HepG2 (cell line): ENCODE measurements around the gene CSTPP1. TPM values are rescaled to one million over a fixed set of nuclear protein-coding genes. Genes with fewer than 3 reads are reported as not detected.
A peak's percentile ranks its signal among the peaks of the same experiment; 100 is the strongest.

Source experiments
- ATAC-seq: fragments of 200-7000 bp; cut with Tn5 transposase; 3 replicates; pipeline ENCODE4 v1.9.1; 2020; ENCODE audit warnings: mild to moderate bottlenecking, moderate library complexity
- BruUV-seq: library from RNA; stranded (reverse); fragments of 400-500 nt; replicated peaks from 2 replicates; lab custom pipeline; 2021; lab: Mats Ljungman, UMichigan
- CTCF ChIA-PET: fragments of 300-600 bp; formaldehyde crosslinking; extraction: SDS; loops from one replicate; lab custom pipeline; 2021; ENCODE audit warnings: low total read pairs, inconsistent platforms, low intra/inter-chr PET ratio; lab: Yijun Ruan, JAX
- POLR2A ChIA-PET: fragments of 350-600 bp; sonication (Branson Sonifier 250); formaldehyde crosslinking; loops from one replicate; lab custom pipeline; 2020; ENCODE audit warnings: antibody characterized with exemption, inconsistent platforms; lab: Yijun Ruan, JAX
- DNase-seq: peaks from one replicate; pipeline ENCODE4 v3.0.0-alpha.2; 2015; ENCODE audit warnings: low spot score
- FAIRE-seq: peaks from 3 replicates; lab custom pipeline; 2011; peaks lifted over from hg19 to GRCh38; lab: Jason Lieb, UNC
- H2AFZ ChIP-seq: one replicate; pipeline ENCODE4 v1.6.1; 2011; ENCODE audit warnings: low read length, inconsistent platforms
- H3K27ac ChIP-seq: fragments of 300-600 bp; 3 replicates; pipeline ENCODE4 v1.8.0; 2011; ENCODE audit warnings: mixed run types, mild to moderate bottlenecking, mixed read lengths, low read length, inconsistent platforms; ENCODE audit not compliant: insufficient read depth; ENCODE audit errors: extremely low read length
- H3K27me3 ChIP-seq, 2 experiments: fragments of 200-600 bp in 1 of 2; 2 replicates in 1 of 2; 3 replicates in 1 of 2; pipeline versions ENCODE4 v1.6.0 to v1.8.0; 2011; ENCODE audit warnings: low read length in 2 of 2, mild to moderate bottlenecking in 2 of 2, moderate library complexity in 2 of 2, inconsistent platforms in 1 of 2; ENCODE audit not compliant: insufficient read depth in 2 of 2, control insufficient read depth in 1 of 2
- H3K36me3 ChIP-seq, 2 experiments: fragments of 200-600 bp in 1 of 2; replicated peaks in 1 of 2; 2 replicates in 1 of 2; 3 replicates in 1 of 2; pipeline versions ENCODE4 v1.5.1 to v1.8.0; 2011; ENCODE audit warnings: low read length in 2 of 2, inconsistent platforms in 1 of 2; ENCODE audit not compliant: insufficient read depth in 2 of 2, control insufficient read depth in 1 of 2
- H3K4me1 ChIP-seq: 2 replicates; pipeline ENCODE4 v1.5.1; 2012; ENCODE audit warnings: low read length, inconsistent platforms; ENCODE audit not compliant: insufficient read depth
- H3K4me2 ChIP-seq: 2 replicates; pipeline ENCODE4 v1.6.0; 2011; ENCODE audit warnings: low read depth, low read length, inconsistent platforms
- H3K4me3 ChIP-seq, 3 experiments: fragments of 200-600 bp in 1 of 3; sonication (generic), shearing (Covaris generic) in 1 of 3; replicated peaks in 1 of 3; 2 replicates each; pipeline ENCODE4 v1.5.1; 2011 to 2016; ENCODE audit warnings: low read length in 3 of 3, inconsistent platforms in 2 of 3, low read depth in 2 of 3, mild to moderate bottlenecking in 2 of 3, control low read depth in 1 of 3, mixed read lengths in 1 of 3; ENCODE audit not compliant: insufficient read depth in 1 of 3
- H3K79me2 ChIP-seq: one replicate; pipeline ENCODE4 v1.6.1; 2011; ENCODE audit warnings: low read length, inconsistent platforms; ENCODE audit not compliant: insufficient read depth
- H3K9ac ChIP-seq: 2 replicates; pipeline ENCODE4 v1.6.0; 2011; ENCODE audit warnings: mild to moderate bottlenecking, low read depth, low read length, inconsistent platforms; ENCODE audit not compliant: insufficient read depth
- H3K9me3 ChIP-seq: 2 replicates; pipeline ENCODE4 v1.5.1; 2012; ENCODE audit warnings: mild to moderate bottlenecking, low read length
- H4K20me1 ChIP-seq: 2 replicates; pipeline ENCODE4 v1.6.0; 2011; ENCODE audit warnings: inconsistent platforms, mild to moderate bottlenecking, low read length, moderate library complexity; ENCODE audit not compliant: insufficient read depth
- HNF1A ChIP-seq, 2 experiments: sonication (generic) in 1 of 2; formaldehyde crosslinking in 1 of 2; IDR thresholded peaks; 2 replicates each; pipeline versions ENCODE4 v1.4.0 to v1.6.1; 2016 to 2020; ENCODE audit warnings: borderline replicate concordance in 1 of 2, low read depth in 1 of 2, mild to moderate bottlenecking in 1 of 2, missing genetic modification reagents in 1 of 2
- MAZ ChIP-seq, 2 experiments: sonication (generic) in 1 of 2; formaldehyde crosslinking in 1 of 2; IDR thresholded peaks; 2 replicates each; pipeline versions ENCODE4 v1.5.0 to v1.6.1; 2012 to 2020; ENCODE audit warnings: low read depth in 2 of 2, mild to moderate bottlenecking in 2 of 2, borderline replicate concordance in 1 of 2, improper control_type of control experiment in 1 of 2, low read length in 1 of 2, missing genetic modification reagents in 1 of 2, moderate library complexity in 1 of 2
- NFYB ChIP-seq: sonication (generic); formaldehyde crosslinking; IDR thresholded peaks from 2 replicates; pipeline ENCODE4 v1.4.0; 2020; ENCODE audit warnings: missing genetic modification reagents
- SAP130 ChIP-seq: IDR thresholded peaks from 2 replicates; pipeline ENCODE4 v1.6.1; 2016; ENCODE audit warnings: low read depth
- SATB2 ChIP-seq: sonication (generic); formaldehyde crosslinking; IDR thresholded peaks from 2 replicates; pipeline ENCODE4 v1.5.0; 2020; ENCODE audit warnings: missing genetic modification reagents
- TARDBP ChIP-seq: sonication (generic); formaldehyde crosslinking; IDR thresholded peaks from 2 replicates; pipeline ENCODE4 v1.8.0; 2022; ENCODE audit warnings: mild to moderate bottlenecking, missing genetic modification reagents
- ZNF354B ChIP-seq: sonication (generic); formaldehyde crosslinking; IDR thresholded peaks from 2 replicates; pipeline ENCODE4 v1.8.0; 2022; ENCODE audit warnings: mild to moderate bottlenecking, missing genetic modification reagents
- ZNF768 ChIP-seq: sonication (generic); formaldehyde crosslinking; IDR thresholded peaks from 2 replicates; pipeline ENCODE4 v1.4.0; 2020; ENCODE audit warnings: missing genetic modification reagents
- WGBS: methylation state at CpG from one replicate; pipeline ENCODE4 v1.1.6; 2017; ENCODE audit warnings: low lambda C conversion rate; 5-methylcytosine and 5-hydroxymethylcytosine counted together
- in situ Hi-C: cut with HindIII; loops from 2 replicates; pipeline ENCODE4 v1.10.0; 2017; ENCODE audit warnings: low pct_unique_long_range_greater_than_20kb; ENCODE audit not compliant: extremely low pct_ligation_motif_present
- intact Hi-C: fragments of 100-400 bp; cut with micrococcal nuclease; formaldehyde crosslinking; loops from one replicate; pipeline ENCODE4 v1.10.0; 2022; ENCODE audit not compliant: unreplicated experiment
- polyA plus RNA-seq, 8 experiments: library from polyadenylated mRNA; depleted of rRNA in 3 of 8; stranded (reverse) in 7 of 8; unstranded in 1 of 8; fragments of >200 nt; fragmentation: Illumina TruSeq in 4 of 8; extraction: Trizol in 4 of 8; gene quantifications; 2 replicates each; pipeline versions ENCODE4 v1.2.1 to v1.2.3, GENCODE V29; 2011 to 2016; ENCODE audit warnings: low read depth in 4 of 8, missing spikeins in 1 of 8, mixed read lengths in 1 of 8; ENCODE audit not compliant: insufficient read depth in 1 of 8
- total RNA-seq, 5 experiments: library from RNA; depleted of rRNA; stranded (reverse); fragments of >200 nt; fragmentation: Illumina TruSeq; extraction: Trizol; gene quantifications; 2 replicates each; pipeline ENCODE4 v1.2.3, GENCODE V29; 2016; ENCODE audit warnings: low read depth in 1 of 5

CSTPP1 gene
- total and polyA plus RNA-seq, 2 of the 13 experiments (the other 11 are each of a cell fraction or from before 2014, with no cell fraction given) = 12.3 to 14.6 TPM

GRCh38 chr11:47181271-47181670 is 244.7 kb downstream of the CSTPP1 start:
- no TSS peak for BruUV-seq
- ATAC-seq = no peak
- no peaks in the 10 kb centered on the region for H4K20me1 ChIP-seq
- H3K4me1 ChIP-seq = peaks cover 47% of the 10 kb centered on the region
- DNase-seq = no peak
- POLR2A ChIA-PET = interaction anchor here (0.6 to 2.1 kb wide), 4 partner anchors 50 to 76 kb away, joined by 3 to 6 read pairs (median 4); partner anchors contain the start of genes ACP2 and NR1H3
- no peak overlapping the region for H2AFZ ChIP-seq
- CTCF ChIA-PET = no interaction called here
- no peak overlapping the region for H3K4me3 ChIP-seq
- no peaks in the 10 kb centered on the region for H3K9me3 ChIP-seq
- 96% methylated on average over 6 of the region's 6 CpGs for WGBS
- H3K79me2 ChIP-seq = peaks cover 28% of the 10 kb centered on the region
- TF ChIP-seq TARDBP (no peak), HNF1A (IDR thresholded peaks at IDR 0.05; ENCODE audit: low read depth) (no peak), HNF1A (CRISPR knock-in tag; IDR thresholded peaks at IDR 0.05; ENCODE audit: borderline replicate concordance) (no peak), MAZ (IDR thresholded peaks at IDR 0.05; ENCODE audit: borderline replicate concordance, low read depth, low read length) (no peak), MAZ (CRISPR knock-in tag; IDR thresholded peaks at IDR 0.05; ENCODE audit: low read depth) (no peak), SAP130 (CRISPR knock-in tag) (no peak), ZNF768 (CRISPR knock-in tag) (peak; percentile 93), ZNF354B (CRISPR knock-in tag) (no peak), SATB2 (CRISPR knock-in tag) (no peak), NFYB (CRISPR knock-in tag) (no peak)
- TF ChIP-seq, all 625 proteins: peak for 1
- Histone ChIP-seq H3K27me3 (no peaks in the 10 kb centered on the region; a peak in 1 of 5 replicates), H3K4me2 (no peak overlapping the region), H3K27ac (no peak overlapping the region), H3K9ac (no peak overlapping the region), H3K36me3 (peaks cover 17 to 28% of the 10 kb centered on the region in 2 experiments)
- in situ Hi-C loops = no loop called here
- intact Hi-C loops = no loop called here
- FAIRE-seq = no peak
